Muscle of leg (tissue), 11 donors: ENCODE results near the gene IGF1R. TPM values are rescaled to one million over a fixed set of nuclear protein-coding genes. Genes with fewer than 3 reads are reported as not detected.

Source experiments
- DNase-seq: peaks from one replicate; pipeline ENCODE4 v3.0.0; 2013
- H3K27ac ChIP-seq: one replicate; pipeline ENCODE4 v1.5.1; 2013; ENCODE audit warnings: mild to moderate bottlenecking, low read length, control low read depth
- H3K27me3 ChIP-seq: one replicate; pipeline ENCODE4 v1.6.1; 2013; ENCODE audit warnings: low read length; ENCODE audit not compliant: control insufficient read depth, insufficient read depth
- H3K36me3 ChIP-seq: one replicate; pipeline ENCODE4 v1.6.1; 2013; ENCODE audit warnings: low read length; ENCODE audit not compliant: control insufficient read depth, insufficient read depth
- H3K4me1 ChIP-seq: one replicate; pipeline ENCODE4 v1.6.1; 2013; ENCODE audit warnings: low read length; ENCODE audit not compliant: control insufficient read depth, insufficient read depth
- H3K4me3 ChIP-seq: one replicate; pipeline ENCODE4 v1.5.1; 2013; ENCODE audit warnings: low read length, control low read depth
- H3K9me3 ChIP-seq: replicated peaks from 2 replicates; pipeline ENCODE4 v1.6.1; 2013; ENCODE audit warnings: low read depth, low read length; ENCODE audit not compliant: control insufficient read depth
- WGBS: methylation state at CpG from one replicate; pipeline ENCODE4 v1.1.5; 2013; ENCODE audit warnings: missing lambda C conversion rate; ENCODE audit not compliant: insufficient coverage; 5-methylcytosine and 5-hydroxymethylcytosine counted together
- polyA plus RNA-seq, 8 donors: library from polyadenylated mRNA; unstranded; fragments of 120-200 nt; gene quantifications; one replicate each; pipeline versions ENCODE4 v1.2.1 to v1.2.3, GENCODE V29; 2013; ENCODE audit warnings: inconsistent platforms in 1 of 8, low replicate concordance in 1 of 8; ENCODE audit not compliant: insufficient read length in 8 of 8, insufficient read depth in 1 of 8
- total RNA-seq: library from RNA; stranded (reverse); fragments of 120-200 nt; gene quantifications from one replicate; pipeline ENCODE4 v1.2.4, GENCODE V29; 2013

Gene IGF1R
- total and polyA plus RNA-seq, 9 donors: 13.0 to 19.7 (median 18.3) TPM

GRCh38 chr15:98782801-98783200, 134.5 kb downstream of the IGF1R start:
- Histone ChIP-seq H3K27me3 (no peaks in the 10 kb centered on the region), H3K4me1 (peaks cover 17% of the 10 kb centered on the region), H3K4me3 (no peak overlapping the region), H3K27ac (no peak overlapping the region), H3K9me3 (no peaks in the 10 kb centered on the region), H3K36me3 (no peaks in the 10 kb centered on the region)
- no CpG with 5 or more reads among the region's 1 CpG for WGBS
- DNase-seq: no peak

GRCh38 chr15:98785431-98785806, 137.1 kb downstream of the IGF1R start:
- Histone ChIP-seq H3K36me3 (no peaks in the 10 kb centered on the region), H3K4me3 (no peak overlapping the region), H3K4me1 (peaks cover 14% of the 10 kb centered on the region), H3K9me3 (no peaks in the 10 kb centered on the region), H3K27me3 (no peaks in the 10 kb centered on the region), H3K27ac (no peak overlapping the region)
- no peak for DNase-seq
- WGBS: 70% methylated on average over 2 of the region's 3 CpGs

- Histone ChIP-seq H3K4me3 (no peak overlapping the region), H3K9me3 (no peaks in the 10 kb centered on the region), H3K36me3 (no peaks in the 10 kb centered on the region), H3K4me1 (peaks cover 14% of the 10 kb centered on the region), H3K27ac (no peak overlapping the region), H3K27me3 (no peaks in the 10 kb centered on the region)
- WGBS: 65% methylated on average over 6 of the region's 9 CpGs
- peak; percentile 53 for DNase-seq
Observed at GRCh38 chr15:98785807-98786621, 137.7 kb downstream of the IGF1R start.

DNA sequence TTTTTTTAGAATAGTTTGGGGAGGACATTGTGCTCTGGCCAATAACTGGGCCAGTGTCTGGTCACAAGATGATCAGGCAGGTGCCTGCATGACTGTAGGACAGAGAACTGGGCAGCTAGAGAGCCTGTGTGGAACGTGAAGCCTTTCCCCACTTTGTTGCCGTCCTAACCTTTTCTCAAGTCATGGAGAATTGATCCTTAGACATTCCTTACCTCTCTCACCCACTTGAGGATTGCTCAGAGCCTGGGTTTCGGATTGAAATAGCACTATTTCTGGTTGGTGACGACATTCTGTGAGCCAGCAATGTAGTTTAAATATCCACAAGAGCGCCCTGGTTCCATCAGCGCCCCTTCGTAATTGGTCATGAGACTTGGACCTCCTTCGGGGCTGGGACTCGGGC, 138.4 kb downstream of the IGF1R start:
- no peak for DNase-seq
- Histone ChIP-seq H3K4me1 (peaks cover 14% of the 10 kb centered on the region), H3K36me3 (no peaks in the 10 kb centered on the region), H3K27me3 (no peaks in the 10 kb centered on the region), H3K27ac (no peak overlapping the region), H3K4me3 (no peak overlapping the region), H3K9me3 (no peaks in the 10 kb centered on the region)
- WGBS: 84% methylated on average over 8 of the region's 9 CpGs

GRCh38 chr15:98787194-98787593, 138.9 kb downstream of the IGF1R start:
- WGBS: 92% methylated on average over 2 of the region's 2 CpGs
- Histone ChIP-seq H3K9me3 (no peaks in the 10 kb centered on the region), H3K4me3 (no peak overlapping the region), H3K36me3 (no peaks in the 10 kb centered on the region), H3K4me1 (peaks cover 14% of the 10 kb centered on the region), H3K27ac (no peak overlapping the region), H3K27me3 (no peaks in the 10 kb centered on the region)
- DNase-seq: no peak

DNA sequence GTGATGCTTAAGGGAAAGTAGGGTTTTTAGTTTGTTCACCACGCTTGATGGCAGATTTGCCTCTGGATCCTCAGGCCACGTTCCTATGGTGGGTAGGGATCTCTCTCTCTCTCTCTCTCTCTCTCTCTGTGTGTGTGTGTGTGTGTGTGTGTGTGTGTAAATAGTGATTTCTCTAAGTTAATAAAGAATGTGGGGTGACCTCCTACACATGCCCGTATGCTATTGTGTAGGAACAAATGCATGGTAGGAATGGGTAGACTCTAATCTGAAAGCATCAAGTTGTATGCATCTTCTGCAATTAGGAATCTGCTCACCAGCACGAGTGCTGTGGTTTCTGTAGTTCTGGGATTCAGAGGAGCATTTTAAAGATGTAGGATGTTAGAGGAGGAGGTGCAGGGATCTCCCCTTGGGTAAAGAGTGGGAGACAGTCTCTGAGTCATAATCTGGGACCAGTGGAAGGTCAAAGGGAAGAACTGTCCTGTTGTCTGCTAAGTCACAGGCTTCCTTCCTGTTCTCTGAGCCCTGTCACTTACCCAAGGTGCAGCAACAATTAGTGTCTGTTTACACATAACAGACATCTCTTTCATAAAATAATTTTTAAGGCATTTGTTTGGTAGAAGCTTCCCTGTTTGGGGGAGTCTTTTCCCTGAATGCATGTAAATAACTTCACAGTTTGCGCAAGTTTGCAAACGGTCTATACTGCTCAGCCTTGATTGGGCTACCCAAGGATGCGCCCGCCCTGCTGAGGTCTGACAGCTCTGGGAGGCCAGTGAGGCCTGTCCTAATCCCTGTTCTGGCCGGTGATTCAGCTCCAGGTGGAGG, 139.8 kb downstream of the IGF1R start:
- DNase-seq: no peak
- no peaks in the 10 kb centered on the region for H3K27me3 ChIP-seq
- no peak overlapping the region for H3K4me3 ChIP-seq
- no peaks in the 10 kb centered on the region for H3K36me3 ChIP-seq
- 48% methylated on average over 7 of the region's 9 CpGs for WGBS
- no peaks in the 10 kb centered on the region for H3K9me3 ChIP-seq
- H3K4me1 ChIP-seq: peaks cover 14% of the 10 kb centered on the region
- H3K27ac ChIP-seq: no peak overlapping the region

GRCh38 chr15:98789020-98789419, 140.7 kb downstream of the IGF1R start:
- H3K4me3 ChIP-seq: no peak overlapping the region
- no peak for DNase-seq
- WGBS: no CpG with 5 or more reads among the region's 4 CpGs
- peaks cover 16% of the 10 kb centered on the region for H3K4me1 ChIP-seq
- no peaks in the 10 kb centered on the region for H3K36me3 ChIP-seq
- no peak overlapping the region for H3K27ac ChIP-seq
- no peaks in the 10 kb centered on the region for H3K27me3 ChIP-seq
- no peaks in the 10 kb centered on the region for H3K9me3 ChIP-seq

GRCh38 chr15:98790270-98790669, 141.9 kb downstream of the IGF1R start:
- peaks cover 16% of the 10 kb centered on the region for H3K4me1 ChIP-seq

DNA sequence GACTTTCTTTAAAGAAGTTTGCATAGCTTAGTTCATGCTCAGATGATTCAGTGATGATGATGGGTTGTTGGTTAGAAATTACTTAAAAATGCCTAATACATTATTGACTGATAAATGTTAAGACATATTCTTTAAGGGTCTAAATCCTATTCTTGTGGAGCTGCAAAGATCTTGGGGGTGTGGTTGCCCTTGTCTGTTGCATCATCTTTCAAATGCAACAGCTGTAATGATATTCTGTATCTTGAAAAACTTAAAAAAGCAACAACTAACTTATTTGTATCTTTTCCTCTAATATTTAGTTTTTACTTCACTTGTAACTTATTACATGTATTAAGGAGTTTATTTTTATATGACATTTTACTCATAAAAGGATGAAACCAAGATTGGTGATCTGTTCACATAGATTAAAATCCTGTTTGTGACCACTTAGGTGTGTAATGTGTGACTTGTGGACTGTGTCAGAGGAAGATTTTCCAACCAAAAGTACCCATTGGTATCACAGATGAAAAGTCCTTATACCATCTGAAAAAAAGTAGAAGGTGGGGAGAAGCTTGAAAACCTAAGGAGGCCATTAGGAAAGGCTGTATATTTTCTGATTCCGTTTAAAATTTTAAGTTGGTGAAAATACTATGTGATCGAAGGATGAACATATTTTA, 142.8 kb downstream of the IGF1R start:
- no peaks in the 10 kb centered on the region for H3K27me3 ChIP-seq
- WGBS: 100% methylated on average over 1 of the region's 2 CpGs
- DNase-seq: no peak
- no peak overlapping the region for H3K4me3 ChIP-seq
- no peak overlapping the region for H3K27ac ChIP-seq
- no peaks in the 10 kb centered on the region for H3K36me3 ChIP-seq
- H3K9me3 ChIP-seq: no peaks in the 10 kb centered on the region
- peaks cover 10% of the 10 kb centered on the region for H3K4me1 ChIP-seq

More at GRCh38 chr15:98790270-98790669, 141.9 kb downstream of the IGF1R start:
- H3K9me3 ChIP-seq: no peaks in the 10 kb centered on the region
- no peaks in the 10 kb centered on the region for H3K27me3 ChIP-seq
- no peaks in the 10 kb centered on the region for H3K36me3 ChIP-seq
- H3K27ac ChIP-seq: no peak overlapping the region
- DNase-seq: no peak
- H3K4me3 ChIP-seq: no peak overlapping the region
- WGBS: 93% methylated on average over 3 of the region's 5 CpGs

DNA sequence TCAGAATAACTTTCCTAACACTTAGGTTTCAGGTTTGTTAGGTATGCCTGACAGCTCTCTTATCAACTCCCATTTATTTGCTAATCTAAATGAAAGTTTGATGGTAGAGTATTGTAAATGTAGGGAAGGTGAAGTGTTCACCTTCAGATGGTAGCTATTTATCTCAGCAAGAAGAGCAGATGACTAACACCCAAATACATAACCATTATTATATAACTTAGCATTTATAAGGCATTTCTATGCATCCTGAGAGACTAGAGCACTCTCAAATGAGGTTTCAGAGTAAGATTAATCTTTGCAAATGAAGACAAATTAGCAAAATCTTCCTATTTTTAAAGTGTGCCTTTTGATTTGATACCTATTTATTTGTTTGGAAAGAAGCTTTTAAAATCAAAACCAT, 143.8 kb downstream of the IGF1R start:
- no peaks in the 10 kb centered on the region for H3K36me3 ChIP-seq
- no peak overlapping the region for H3K27ac ChIP-seq
- peaks cover 8% of the 10 kb centered on the region for H3K4me1 ChIP-seq
- H3K9me3 ChIP-seq: no peaks in the 10 kb centered on the region
- no peak overlapping the region for H3K4me3 ChIP-seq
- H3K27me3 ChIP-seq: no peaks in the 10 kb centered on the region
- DNase-seq: no peak
